Measurements from ENCODE around the gene HEYL.

Gene HEYL

GRCh38 chr1:39663559-39663958, 24.1 kb upstream of the HEYL start:
- no peak for ATAC-seq

GRCh38 chr1:39662861-39663260, 23.4 kb upstream of the HEYL start:
- no peak for ATAC-seq

- no peak for ATAC-seq
Measured at GRCh38 chr1:39659538-39659937, 20.1 kb upstream of the HEYL start.

GRCh38 chr1:39659110-39659509, 19.7 kb upstream of the HEYL start:
- no peak for ATAC-seq

- ATAC-seq: peak; percentile 66 to 68
Measured at GRCh38 chr1:39657923-39658485, 18.6 kb upstream of the HEYL start.

GRCh38 chr1:39657402-39657801, 18.0 kb upstream of the HEYL start:
- no peak for ATAC-seq

- no peak for ATAC-seq
Measured at GRCh38 chr1:39656391-39656790, 16.9 kb upstream of the HEYL start.

GRCh38 chr1:39655578-39656268, 16.3 kb upstream of the HEYL start:
- no peak for ATAC-seq

GRCh38 chr1:39654291-39654690, 14.8 kb upstream of the HEYL start:
- ATAC-seq: no peak

GRCh38 chr1:39653546-39654031, 14.1 kb upstream of the HEYL start:
- peak; percentile 66 to 70 for ATAC-seq

GRCh38 chr1:39652554-39652953, 13.1 kb upstream of the HEYL start:
- ATAC-seq: no peak

- no peak for ATAC-seq
Measured at GRCh38 chr1:39652105-39652504, 12.7 kb upstream of the HEYL start.

- no peak for ATAC-seq
Measured at GRCh38 chr1:39650431-39650830, 11.0 kb upstream of the HEYL start.

GRCh38 chr1:39649636-39650185, 10.3 kb upstream of the HEYL start:
- ATAC-seq: no peak

- no peak for ATAC-seq
Measured at GRCh38 chr1:39648496-39648895, 9.1 kb upstream of the HEYL start.

- ATAC-seq: no peak
Measured at GRCh38 chr1:39647247-39647646, 7.8 kb upstream of the HEYL start.

- no peak for ATAC-seq
Measured at GRCh38 chr1:39646232-39647081, 7.0 kb upstream of the HEYL start.

GRCh38 chr1:39645411-39646043, 6.1 kb upstream of the HEYL start:
- no peak for ATAC-seq

GRCh38 chr1:39643705-39644104, 4.3 kb upstream of the HEYL start:
- no peak for ATAC-seq

- ATAC-seq: no peak
Measured at GRCh38 chr1:39642796-39643195, 3.4 kb upstream of the HEYL start.

GRCh38 chr1:39640861-39641260, 1.4 kb upstream of the HEYL start:
- ATAC-seq: no peak

GRCh38 chr1:39638965-39639304, 508 bp downstream of the HEYL start:
- no peak for ATAC-seq

- no peak for ATAC-seq
Measured at GRCh38 chr1:39637361-39637760, 2.1 kb downstream of the HEYL start.
